GM23248 (cell line): ENCODE results near the gene MPDU1.

Experiments
- EZH2 ChIP-seq: fragments of 200-600 bp; sonication (generic); IDR thresholded peaks from 2 replicates; pipeline ENCODE4 v1.6.1; 2018; ENCODE audit warnings: antibody characterized with exemption, mild to moderate bottlenecking; ENCODE audit not compliant: insufficient read depth, poor library complexity, severe bottlenecking
- EZH2phosphoT487 ChIP-seq: fragments of 200-600 bp; sonication (generic); IDR thresholded peaks from 2 replicates; pipeline ENCODE4 v1.6.1; 2018; ENCODE audit warnings: antibody characterized with exemption, moderate library complexity, mild to moderate bottlenecking, low read depth; ENCODE audit not compliant: insufficient read depth

DNA sequence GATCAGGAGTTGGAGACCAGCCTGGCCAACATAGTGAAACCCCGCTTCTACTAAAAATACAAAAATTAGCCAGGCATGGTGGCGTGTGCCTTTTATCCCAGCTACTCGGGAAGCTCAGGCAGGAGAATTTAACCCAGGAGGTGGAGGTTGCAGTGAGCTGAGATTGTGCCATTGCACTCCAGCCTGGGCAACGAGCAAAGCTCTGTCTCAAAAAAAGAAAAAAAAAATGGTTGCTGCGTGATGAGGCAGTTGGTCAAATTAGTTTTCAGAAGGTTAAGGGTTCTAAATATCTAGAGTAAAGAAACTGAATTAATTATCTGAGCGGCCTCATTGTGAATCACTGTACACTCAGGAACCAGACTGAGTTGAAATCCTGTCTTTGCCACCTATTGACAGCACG is 7.7 kb upstream of the MPDU1 start:
- TF ChIP-seq EZH2phosphoT487: no peak
- TF ChIP-seq EZH2: no peak
